Right lung (tissue), 5 donors: Measurements from ENCODE around the gene SLC38A11. TPM values are rescaled to one million over a fixed set of nuclear protein-coding genes. Genes with fewer than 3 reads are reported as not detected.

Experiments
- DNase-seq, 2 donors: peaks; one replicate each; pipeline ENCODE4 v3.0.0-alpha.2; 2013
- polyA plus RNA-seq, 5 donors: library from polyadenylated mRNA; unstranded; fragments of 120-200 nt; gene quantifications; one replicate each; pipeline versions ENCODE4 v1.2.1 to v1.2.3, GENCODE V29; 2013; ENCODE audit warnings: inconsistent platforms in 1 of 5, low replicate concordance in 1 of 5; ENCODE audit not compliant: insufficient read length in 5 of 5, insufficient read depth in 1 of 5

SLC38A11 gene
- polyA plus RNA-seq, 5 donors, result 0.59 to 3.5 (median 1.8) TPM

- no peak for DNase-seq
Observed at GRCh38 chr2:164972216-164972615, 16.9 kb upstream of the SLC38A11 start.

GRCh38 chr2:164969909-164970690 is 14.8 kb upstream of the SLC38A11 start:
- no peak for DNase-seq

GRCh38 chr2:164967781-164968228 is 12.5 kb upstream of the SLC38A11 start:
- DNase-seq, result no peak

GRCh38 chr2:164967361-164967760 is 12.0 kb upstream of the SLC38A11 start:
- DNase-seq, result no peak

DNA sequence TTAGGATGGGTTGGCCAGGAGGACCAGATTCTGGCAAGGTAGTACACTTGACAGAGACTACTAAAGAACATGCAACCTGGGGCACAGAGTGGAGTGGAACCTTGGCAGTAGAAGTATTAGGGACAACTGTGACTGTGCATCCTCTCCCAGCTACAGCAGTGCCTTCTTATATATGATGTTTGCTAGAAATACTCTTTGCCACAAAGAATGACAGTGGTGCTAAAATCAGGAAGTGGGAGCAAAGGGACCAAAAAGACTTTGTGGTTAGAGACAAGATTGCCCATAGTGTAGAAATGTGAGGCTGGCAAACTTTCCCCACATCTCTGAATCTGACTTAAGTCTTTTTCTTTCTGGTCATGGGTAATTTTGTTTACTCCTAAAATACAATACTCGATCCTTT is 9.4 kb upstream of the SLC38A11 start:
- no peak for DNase-seq

DNA sequence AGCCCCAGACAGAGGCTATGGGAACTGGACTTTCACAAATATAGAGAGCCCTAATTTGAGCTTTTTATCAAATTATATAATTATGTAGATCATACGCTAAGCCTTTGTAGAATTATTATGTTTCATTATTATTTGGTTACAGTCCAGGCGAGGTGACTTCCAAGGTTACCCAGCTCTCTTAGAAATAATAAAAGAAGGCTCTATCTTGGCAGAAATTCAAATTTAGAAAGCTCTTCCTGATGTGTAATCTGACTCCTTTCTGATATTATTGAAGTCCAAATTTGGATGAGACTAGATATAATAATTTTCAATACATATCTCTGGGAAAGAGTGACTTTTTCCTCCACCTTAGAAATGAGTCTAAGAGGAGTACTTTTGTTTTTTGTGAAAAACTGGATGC is 4.8 kb upstream of the SLC38A11 start:
- DNase-seq, result no peak

GRCh38 chr2:164954186-164954585 is 1.1 kb downstream of the SLC38A11 start:
- DNase-seq, result no peak

- DNase-seq, result no peak
Observed at GRCh38 chr2:164953279-164953678, 2.0 kb downstream of the SLC38A11 start.

DNA sequence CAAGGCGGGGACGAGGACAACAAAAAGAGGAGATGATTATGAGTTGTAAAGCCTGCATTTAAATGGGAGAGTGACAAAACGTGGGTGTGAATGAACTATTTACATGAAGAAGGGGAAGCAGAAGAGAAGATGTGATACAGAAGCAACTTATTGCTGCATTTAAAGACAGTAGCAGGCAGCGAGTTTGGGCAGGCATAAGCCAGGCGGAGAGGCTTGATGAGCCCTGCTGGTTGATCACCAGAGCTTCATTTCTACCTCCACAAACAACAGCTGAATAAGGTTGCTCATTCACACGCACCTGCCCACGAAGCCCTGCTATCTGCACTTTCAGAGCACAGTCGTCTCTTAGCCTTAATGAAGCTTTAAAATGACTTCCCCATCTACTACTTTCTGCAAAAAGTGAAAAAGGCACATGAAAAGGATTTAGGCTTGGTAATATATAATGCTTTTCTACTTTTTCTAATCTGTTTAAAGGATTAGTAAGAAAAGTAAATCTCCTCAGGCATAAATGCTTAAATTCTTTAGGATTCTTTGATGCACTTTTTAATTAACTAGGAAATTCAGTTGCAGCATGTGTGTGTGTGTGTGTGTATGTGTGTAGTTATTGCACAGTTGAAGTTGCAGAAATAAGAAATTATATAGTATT is 3.1 kb downstream of the SLC38A11 start:
- no peak for DNase-seq

DNA sequence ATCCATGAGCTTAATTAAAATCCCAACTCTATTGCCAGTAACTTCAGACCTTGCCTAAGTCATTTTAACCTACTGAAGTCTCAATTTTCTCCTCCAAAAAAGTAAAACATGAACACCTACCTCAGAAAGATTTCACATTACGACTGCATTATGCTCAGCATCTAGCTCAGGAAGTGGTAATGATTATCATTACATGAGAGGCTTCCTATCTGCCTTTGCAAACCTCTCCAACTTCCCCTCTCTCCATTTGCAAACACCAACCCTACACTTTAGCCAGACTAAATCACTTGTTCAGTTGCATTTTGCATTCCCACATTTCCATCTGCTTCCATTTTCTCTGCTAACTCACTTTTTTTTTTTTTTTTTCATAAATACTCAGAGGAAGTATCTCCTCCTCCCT is 6.8 kb downstream of the SLC38A11 start:
- DNase-seq, result no peak

GRCh38 chr2:164947281-164947680 is 8.0 kb downstream of the SLC38A11 start:
- no peak for DNase-seq

- no peak for DNase-seq
Observed at GRCh38 chr2:164943289-164943688, 12.0 kb downstream of the SLC38A11 start.

DNA sequence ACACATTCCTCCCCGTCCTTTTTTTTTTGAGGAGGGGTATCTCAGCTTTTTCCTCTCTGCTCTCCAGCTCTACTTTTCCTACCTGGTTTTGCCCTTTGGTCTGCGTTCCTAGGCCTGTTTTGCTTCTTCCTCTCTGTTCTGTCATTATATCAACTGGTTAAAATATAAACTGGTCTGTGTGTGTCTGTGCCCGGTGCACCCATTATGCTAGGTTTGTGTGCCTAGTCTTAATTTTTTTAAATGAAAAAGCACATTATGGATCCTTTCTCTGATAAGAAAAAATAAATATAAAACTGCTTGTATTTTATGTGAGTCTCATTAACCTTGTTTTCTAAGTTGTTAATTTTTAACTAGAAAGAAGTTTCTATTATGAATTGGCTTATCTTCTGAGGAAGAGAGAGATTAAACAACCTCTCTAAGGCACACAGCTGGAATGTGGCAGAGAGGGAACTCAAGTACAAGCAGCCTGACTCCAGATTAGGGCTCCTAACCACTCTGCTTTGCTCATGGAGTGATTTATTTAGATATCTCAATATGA is 17.4 kb downstream of the SLC38A11 start:
- no peak for DNase-seq

DNA sequence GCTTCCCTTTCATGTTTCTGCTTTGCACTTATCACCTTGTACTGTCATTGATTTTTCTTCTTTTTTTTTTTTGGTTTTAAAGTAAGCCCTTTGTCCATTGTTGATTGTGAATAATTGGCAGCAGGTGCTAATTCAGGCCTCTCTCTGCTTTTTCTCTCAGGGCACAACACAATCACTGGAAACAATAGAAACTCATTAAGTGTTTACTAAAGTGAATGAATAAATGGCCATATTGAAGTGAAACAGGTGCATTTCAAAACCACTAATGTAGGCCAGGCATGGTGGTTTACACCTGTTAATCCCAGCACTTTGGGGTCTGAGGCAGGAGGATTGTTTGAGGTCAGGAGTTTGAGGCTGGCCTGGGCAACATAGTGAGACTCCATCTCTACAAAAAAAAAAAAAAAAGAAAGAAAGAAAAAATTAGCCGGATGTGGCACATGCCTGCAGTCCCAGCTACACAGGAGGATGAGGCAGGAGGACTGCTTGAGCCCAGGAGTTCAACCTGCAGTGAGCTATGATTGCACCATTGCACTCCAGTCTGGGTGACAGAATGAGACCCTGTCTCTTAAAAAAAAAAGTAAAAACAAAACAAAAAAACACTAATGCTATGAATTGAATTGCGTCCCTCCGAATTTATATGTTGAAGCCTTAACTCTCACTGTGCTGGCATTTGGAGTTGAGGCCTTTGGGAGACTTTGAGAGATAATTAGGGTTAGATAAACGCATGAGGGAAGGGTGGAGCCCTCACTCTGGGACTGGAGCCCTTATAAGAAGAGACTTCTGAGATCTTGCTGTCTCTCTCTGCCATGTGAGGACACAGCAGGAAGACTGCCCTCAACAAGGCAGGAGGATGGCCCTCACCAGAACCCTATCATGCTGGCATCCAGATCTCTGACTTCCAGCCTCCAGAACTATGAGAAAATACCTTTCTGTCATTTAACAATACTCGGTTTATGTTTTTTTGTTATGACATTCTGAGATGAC is 19.9 kb downstream of the SLC38A11 start:
- DNase-seq, result no peak

GRCh38 chr2:164934401-164935117 is 20.8 kb downstream of the SLC38A11 start:
- no peak for DNase-seq

DNA sequence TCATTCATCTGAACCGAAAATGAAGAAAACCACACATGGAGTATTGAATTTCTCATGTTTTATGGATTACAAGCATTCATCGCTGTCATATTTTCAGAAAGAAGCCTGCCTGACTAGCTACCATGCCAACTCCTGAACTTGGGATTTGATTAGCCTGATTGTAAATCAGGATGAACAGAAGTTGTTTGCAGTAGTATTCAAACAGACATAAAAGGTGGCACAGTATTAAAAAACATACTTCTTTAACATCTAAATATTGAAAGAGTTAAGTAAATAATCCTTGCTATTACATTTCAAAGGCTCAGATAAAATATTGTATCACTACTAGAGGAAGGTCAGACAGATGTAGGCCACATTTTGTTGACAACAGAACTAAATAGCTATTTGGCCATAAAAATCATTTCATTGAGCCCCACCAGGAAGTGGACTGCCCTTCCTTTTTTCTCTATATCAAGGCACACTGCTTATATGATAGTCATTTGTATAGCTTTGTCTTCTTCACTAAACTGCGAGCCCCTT is 21.6 kb downstream of the SLC38A11 start:
- DNase-seq, result no peak

GRCh38 chr2:164932377-164932776 is 22.9 kb downstream of the SLC38A11 start:
- no peak for DNase-seq

- DNase-seq, result no peak
Observed at GRCh38 chr2:164928101-164928673, 27.1 kb downstream of the SLC38A11 start.

DNA sequence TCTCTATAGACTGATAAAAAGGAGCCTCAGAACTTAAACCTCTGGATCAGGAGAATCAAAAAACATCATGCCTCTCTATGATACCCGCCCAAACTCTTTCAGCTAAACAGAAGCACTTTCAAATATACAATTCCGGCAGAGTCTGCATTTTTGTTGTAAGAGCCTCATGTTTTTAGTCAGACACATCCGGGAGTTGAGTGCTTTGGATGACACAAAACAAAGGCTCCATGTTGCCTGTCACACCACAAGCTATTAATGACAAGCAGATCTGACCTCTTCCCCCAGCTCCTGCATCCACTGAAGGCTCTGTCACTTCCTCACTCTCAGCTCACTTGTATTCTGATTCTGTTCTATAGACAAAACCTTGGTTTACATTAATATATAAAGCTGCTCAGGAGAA is 33.2 kb downstream of the SLC38A11 start:
- DNase-seq, result no peak

- no peak for DNase-seq
Observed at GRCh38 chr2:164920430-164920829, 34.9 kb downstream of the SLC38A11 start.
